SK-N-SH (cell line): ENCODE results near the gene AGT. TPM values are rescaled to one million over a fixed set of nuclear protein-coding genes. Genes with fewer than 3 reads are reported as not detected.

Experiments used
- CTCF ChIA-PET: fragments of 300-600, 350-600 bp; formaldehyde crosslinking; extraction: SDS; loops from one replicate; lab custom pipeline; 2021; lab: Yijun Ruan, JAX
- POLR2A ChIA-PET: fragments of 350-600 bp; sonication (Branson Sonifier 250); formaldehyde crosslinking; extraction: SDS; loops from one replicate; lab custom pipeline; 2020; ENCODE audit warnings: antibody characterized with exemption, inconsistent platforms; lab: Yijun Ruan, JAX
- DNase-seq: peaks from one replicate; pipeline ENCODE4 v3.0.0; 2012
- H2AFZ ChIP-seq: fragments of 200-600 bp; sonication (generic); 2 replicates; pipeline ENCODE4 v1.8.1; 2016; ENCODE audit warnings: antibody characterized with exemption, mild to moderate bottlenecking, low read depth
- H3F3A ChIP-seq: fragments of 200-600 bp; sonication (generic); replicated peaks from 2 replicates; pipeline ENCODE3; 2016; ENCODE audit warnings: antibody characterized with exemption, mild to moderate bottlenecking; ENCODE audit not compliant: insufficient read depth
- H3K27ac ChIP-seq, 2 experiments: fragments of 200-500 bp in 1 of 2; fragments of 200-600 bp in 1 of 2; sonication (Bioruptor generic) in 1 of 2; sonication (generic), shearing (Covaris generic) in 1 of 2; 2 replicates each; pipeline versions ENCODE4 v1.5.1 to v1.6.1; 2014 to 2016; ENCODE audit warnings: low read depth in 2 of 2, inconsistent platforms in 1 of 2, low read length in 1 of 2, mild to moderate bottlenecking in 1 of 2, mixed read lengths in 1 of 2
- H3K27me3 ChIP-seq: fragments of 200-600 bp; sonication (generic), shearing (Covaris generic); 2 replicates; pipeline ENCODE4 v1.6.1; 2016; ENCODE audit warnings: mixed run types; ENCODE audit not compliant: insufficient read depth
- H3K36me3 ChIP-seq, 2 experiments: fragments of 200-500 bp in 1 of 2; fragments of 200-600 bp in 1 of 2; sonication (Bioruptor generic) in 1 of 2; sonication (generic) in 1 of 2; replicated peaks in 1 of 2; 2 replicates each; pipeline versions ENCODE3 to v1.5.1; 2014 to 2016; ENCODE audit warnings: low read length in 1 of 2, mild to moderate bottlenecking in 1 of 2; ENCODE audit not compliant: insufficient read depth in 2 of 2, control insufficient read depth in 1 of 2
- H3K4me1 ChIP-seq, 2 experiments: fragments of 200-500 bp in 1 of 2; fragments of 200-600 bp in 1 of 2; sonication (Bioruptor generic) in 1 of 2; sonication (generic), shearing (Covaris generic) in 1 of 2; 2 replicates each; pipeline versions ENCODE4 v1.5.1 to v1.6.1; 2014 to 2016; ENCODE audit warnings: low read depth in 1 of 2, low read length in 1 of 2, mixed run types in 1 of 2; ENCODE audit not compliant: insufficient read depth in 2 of 2, control insufficient read depth in 1 of 2
- H3K4me2 ChIP-seq: fragments of 200-600 bp; sonication (generic), shearing (Covaris generic); 2 replicates; pipeline ENCODE4 v1.6.1; 2017; ENCODE audit warnings: mixed run types
- H3K4me3 ChIP-seq, 2 experiments: fragments of 200-500 bp in 1 of 2; fragments of 200-600 bp in 1 of 2; sonication (Bioruptor generic) in 1 of 2; sonication (generic), shearing (Covaris generic) in 1 of 2; 2 replicates each; pipeline versions ENCODE4 v1.5.1 to v1.8.1; 2014 to 2016; ENCODE audit warnings: low read depth in 2 of 2, inconsistent platforms in 1 of 2, low read length in 1 of 2, mild to moderate bottlenecking in 1 of 2, mixed read lengths in 1 of 2, moderate library complexity in 1 of 2
- H3K79me2 ChIP-seq: fragments of 200-600 bp; sonication (generic); 2 replicates; pipeline ENCODE4 v1.8.1; 2017; ENCODE audit warnings: mild to moderate bottlenecking; ENCODE audit not compliant: insufficient read depth
- H3K9ac ChIP-seq: fragments of 200-600 bp; sonication (generic); 2 replicates; pipeline ENCODE4 v1.6.1; 2017; ENCODE audit warnings: mixed run types
- H3K9me2 ChIP-seq: fragments of 200-600 bp; sonication (generic); 2 replicates; pipeline ENCODE4 v1.6.1; 2017; ENCODE audit warnings: mixed run types
- H3K9me3 ChIP-seq: fragments of 200-600 bp; sonication (generic); 2 replicates; pipeline ENCODE4 v1.6.1; 2017; ENCODE audit warnings: mixed run types, mild to moderate bottlenecking, moderate library complexity
- H4K20me1 ChIP-seq: fragments of 200-600 bp; sonication (generic); 2 replicates; pipeline ENCODE4 v1.6.1; 2017; ENCODE audit warnings: mild to moderate bottlenecking, mixed run types; ENCODE audit not compliant: insufficient read depth
- CHD2 ChIP-seq: fragments of 150-350 bp; IDR thresholded peaks from 2 replicates; pipeline ENCODE4 v1.6.1; 2018; ENCODE audit warnings: low read length; ENCODE audit not compliant: partially characterized antibody
- EZH2phosphoT487 ChIP-seq: fragments of 200-600 bp; sonication (generic); IDR thresholded peaks from 2 replicates; pipeline ENCODE4 v1.6.1; 2017; ENCODE audit warnings: low read depth, mixed run types, mild to moderate bottlenecking, antibody characterized with exemption, moderate library complexity, borderline replicate concordance
- FOSL2 ChIP-seq: IDR thresholded peaks from 2 replicates; pipeline ENCODE4 v1.4.0; 2012; ENCODE audit warnings: low read depth, mild to moderate bottlenecking, moderate library complexity, borderline replicate concordance
- GATA2 ChIP-seq: sonication (generic); formaldehyde crosslinking; IDR thresholded peaks from 2 replicates; pipeline ENCODE4 v1.5.0; 2020; ENCODE audit warnings: mild to moderate bottlenecking, missing genetic modification reagents
- JUND ChIP-seq: IDR thresholded peaks from 2 replicates; pipeline ENCODE4 v1.4.0; 2012
- MEF2A ChIP-seq: IDR thresholded peaks from 2 replicates; pipeline ENCODE4 v1.4.0; 2012; ENCODE audit warnings: low read depth, borderline replicate concordance
- MXI1 ChIP-seq: IDR thresholded peaks from 2 replicates; pipeline ENCODE4 v1.6.1; 2012; ENCODE audit warnings: mild to moderate bottlenecking, low read depth, low read length, improper control_type of control experiment
- NRF1 ChIP-seq: IDR thresholded peaks from 2 replicates; pipeline ENCODE4 v1.6.1; 2012; ENCODE audit warnings: low read depth, mild to moderate bottlenecking, low read length
- RCOR1 ChIP-seq: fragments of 150-350 bp; IDR thresholded peaks from 2 replicates; pipeline ENCODE4 v1.6.1; 2017; ENCODE audit warnings: antibody characterized with exemption, low read length
- RFX5 ChIP-seq: IDR thresholded peaks from 2 replicates; pipeline ENCODE4 v1.6.1; 2012; ENCODE audit warnings: mild to moderate bottlenecking, improper control_type of control experiment, low read length
- SIN3A ChIP-seq: IDR thresholded peaks from 2 replicates; pipeline ENCODE4 v1.6.1; 2012; ENCODE audit warnings: low read depth, mild to moderate bottlenecking, low read length, moderate library complexity, borderline replicate concordance
- SMC3 ChIP-seq: IDR thresholded peaks from 2 replicates; pipeline ENCODE4 v1.6.1; 2012; ENCODE audit warnings: low read depth, low read length, improper control_type of control experiment
- TAF1 ChIP-seq: IDR thresholded peaks from 2 replicates; pipeline ENCODE4 v1.6.1; 2012; ENCODE audit warnings: low read depth, mild to moderate bottlenecking, low read length, moderate library complexity, borderline replicate concordance
- TCF12 ChIP-seq: IDR thresholded peaks from 2 replicates; pipeline ENCODE4 v1.4.0; 2012
- TEAD4 ChIP-seq: IDR thresholded peaks from 2 replicates; pipeline ENCODE4 v1.4.0; 2012; ENCODE audit warnings: mild to moderate bottlenecking, borderline replicate concordance; ENCODE audit not compliant: insufficient read depth
- USF2 ChIP-seq: fragments of 150-350 bp; IDR thresholded peaks from 2 replicates; pipeline ENCODE4 v1.6.1; 2017; ENCODE audit warnings: antibody characterized with exemption, low read length, low read depth, borderline replicate concordance
- WGBS: methylation state at CpG from one replicate; pipeline ENCODE4 v1.1.6; 2017; ENCODE audit warnings: low lambda C conversion rate; 5-methylcytosine and 5-hydroxymethylcytosine counted together
- polyA plus RNA-seq, 3 experiments: library from polyadenylated mRNA; depleted of rRNA; stranded (reverse); fragments of >200 nt; gene quantifications; 2 replicates each; pipeline ENCODE4 v1.2.3, GENCODE V29; 2012
- TF ChIP-seq, protein P1 (sequence below): IDR thresholded peaks from 2 replicates; pipeline ENCODE4 v1.4.0; 2012; ENCODE audit warnings: low read depth, borderline replicate concordance
- TF ChIP-seq, protein P2 (sequence below): fragments of 150-350 bp; IDR thresholded peaks from 2 replicates; pipeline ENCODE4 v1.6.1; 2016; ENCODE audit warnings: mild to moderate bottlenecking, low read depth, low read length

Gene AGT
- polyA plus RNA-seq, 1 of the 3 experiments (the other 2 are of a cell fraction) = 0.39 TPM

- WGBS = 76% methylated on average over 12 of the region's 12 CpGs
- DNase-seq = no peak
- POLR2A ChIA-PET = no interaction called here
- no peak for TF ChIP-seq SIN3A
- no peak for TF ChIP-seq USF2
- TF ChIP-seq, protein P1, sequence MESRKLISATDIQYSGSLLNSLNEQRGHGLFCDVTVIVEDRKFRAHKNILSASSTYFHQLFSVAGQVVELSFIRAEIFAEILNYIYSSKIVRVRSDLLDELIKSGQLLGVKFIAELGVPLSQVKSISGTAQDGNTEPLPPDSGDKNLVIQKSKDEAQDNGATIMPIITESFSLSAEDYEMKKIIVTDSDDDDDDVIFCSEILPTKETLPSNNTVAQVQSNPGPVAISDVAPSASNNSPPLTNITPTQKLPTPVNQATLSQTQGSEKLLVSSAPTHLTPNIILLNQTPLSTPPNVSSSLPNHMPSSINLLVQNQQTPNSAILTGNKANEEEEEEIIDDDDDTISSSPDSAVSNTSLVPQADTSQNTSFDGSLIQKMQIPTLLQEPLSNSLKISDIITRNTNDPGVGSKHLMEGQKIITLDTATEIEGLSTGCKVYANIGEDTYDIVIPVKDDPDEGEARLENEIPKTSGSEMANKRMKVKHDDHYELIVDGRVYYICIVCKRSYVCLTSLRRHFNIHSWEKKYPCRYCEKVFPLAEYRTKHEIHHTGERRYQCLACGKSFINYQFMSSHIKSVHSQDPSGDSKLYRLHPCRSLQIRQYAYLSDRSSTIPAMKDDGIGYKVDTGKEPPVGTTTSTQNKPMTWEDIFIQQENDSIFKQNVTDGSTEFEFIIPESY = no peak
- TF ChIP-seq, protein P2, sequence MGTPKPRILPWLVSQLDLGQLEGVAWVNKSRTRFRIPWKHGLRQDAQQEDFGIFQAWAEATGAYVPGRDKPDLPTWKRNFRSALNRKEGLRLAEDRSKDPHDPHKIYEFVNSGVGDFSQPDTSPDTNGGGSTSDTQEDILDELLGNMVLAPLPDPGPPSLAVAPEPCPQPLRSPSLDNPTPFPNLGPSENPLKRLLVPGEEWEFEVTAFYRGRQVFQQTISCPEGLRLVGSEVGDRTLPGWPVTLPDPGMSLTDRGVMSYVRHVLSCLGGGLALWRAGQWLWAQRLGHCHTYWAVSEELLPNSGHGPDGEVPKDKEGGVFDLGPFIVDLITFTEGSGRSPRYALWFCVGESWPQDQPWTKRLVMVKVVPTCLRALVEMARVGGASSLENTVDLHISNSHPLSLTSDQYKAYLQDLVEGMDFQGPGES = no peak
- TF ChIP-seq EZH2phosphoT487 = no peak
- no peak for TF ChIP-seq MEF2A
- TF ChIP-seq CHD2 = no peak
- no peak for TF ChIP-seq MXI1
- TF ChIP-seq TCF12 = no peak
- no peak for TF ChIP-seq TAF1
- TF ChIP-seq JUND = no peak
- no peak for TF ChIP-seq RCOR1
- TF ChIP-seq NRF1 = no peak
- TF ChIP-seq GATA2 (CRISPR knock-in tag) = no peak
- TF ChIP-seq FOSL2 = no peak
- TF ChIP-seq RFX5 = no peak
- TF ChIP-seq TEAD4 = no peak
- no peak for TF ChIP-seq SMC3
- TF ChIP-seq, all 33 proteins: peak for 0
- Histone ChIP-seq H3K27me3 (no peaks in the 10 kb centered on the region), H3K4me2 (no peak overlapping the region), H3K9ac (no peak overlapping the region), H4K20me1 (no peaks in the 10 kb centered on the region), H3K9me2 (no peaks in the 10 kb centered on the region), H3K79me2 (no peaks in the 10 kb centered on the region), H3K36me3 (no peaks in the 10 kb centered on the region), H3K27ac (no peak overlapping the region), H3K4me3 (no peak overlapping the region), H2AFZ (no peak overlapping the region), H3F3A (no peaks in the 10 kb centered on the region), H3K9me3 (no peaks in the 10 kb centered on the region), H3K4me1 (peaks cover 0 to 14% of the 10 kb centered on the region in 2 experiments; a peak in 1 of 4 replicates)
- CTCF ChIA-PET = no interaction called here
Observed at GRCh38 chr1:230739564-230740290, 25.8 kb upstream of the AGT start.
